Measurements from ENCODE around the gene ZMAT2.
"Not testable (repeated sequence)": the region's sequence is repeated elsewhere in the genome, so short reads cannot be mapped to it uniquely, and the experiment has no call there.

ZMAT2 gene

GRCh38 chr5:140700177-140701144 is at the start of gene ZMAT2:
Gene ZMAT2 (plus strand): TSS chr5:140700447. CDS start chr5:140700461, 14 bp downstream.
- Histone ChIP-seq H3K9me3 (ENCODE audit: insufficient read depth, low read length) (no peaks in the 10 kb centered on the region), H3K4me3 (ENCODE audit: insufficient read length, low read depth) (peak within 1 kb of the TSS; percentile 77), H3K36me3 (ENCODE audit: insufficient read depth, insufficient read length, low read length) (peaks cover 84% of the 10 kb centered on the region), H3K9ac (ENCODE audit: insufficient read length, low read depth) (peak within 1 kb of the TSS; percentile 73), H3K4me1 (ENCODE audit: insufficient read depth, insufficient read length) (peaks cover 5% of the 10 kb centered on the region), H3K27me3 (ENCODE audit: insufficient read depth, insufficient read length) (no peaks in the 10 kb centered on the region)
- peak; percentile 89 for DNase-seq (ENCODE audit: low read depth, low spot score)
- TF ChIP-seq SUZ12 (IDR thresholded peaks at IDR 0.05; ENCODE audit: extremely low read depth, insufficient read depth, insufficient read length): no peak
- TF ChIP-seq YY1 (IDR thresholded peaks at IDR 0.05; ENCODE audit: insufficient read depth, insufficient read length): peak; percentile 87

- Histone ChIP-seq H3K36me3 (ENCODE audit: insufficient read depth, insufficient read length, low read length) (peaks cover 83% of the 10 kb centered on the region), H3K9me3 (ENCODE audit: insufficient read depth, low read length) (no peaks in the 10 kb centered on the region), H3K27me3 (ENCODE audit: insufficient read depth, insufficient read length) (no peaks in the 10 kb centered on the region), H3K4me1 (ENCODE audit: insufficient read depth, insufficient read length) (no peaks in the 10 kb centered on the region), H3K9ac (ENCODE audit: insufficient read length, low read depth) (no peak overlapping the region), H3K4me3 (ENCODE audit: insufficient read length, low read depth) (no peak overlapping the region)
- TF ChIP-seq ZNF274 (IDR thresholded peaks at IDR 0.05; ENCODE audit: low read depth, low read length) (no peak), SUZ12 (IDR thresholded peaks at IDR 0.05; ENCODE audit: extremely low read depth, insufficient read depth, insufficient read length) (no peak), YY1 (IDR thresholded peaks at IDR 0.05; ENCODE audit: insufficient read depth, insufficient read length) (no peak)
- DNase-seq (ENCODE audit: low read depth, low spot score): no peak
These were observed 41.4 kb upstream of the ZMAT2 start for GRCh38 chr5:140658870-140659269.

GRCh38 chr5:140660371-140660770 is 39.9 kb upstream of the ZMAT2 start:
- H3K36me3 ChIP-seq (ENCODE audit: insufficient read depth, insufficient read length, low read length): peaks cover 70% of the 10 kb centered on the region
- H3K4me3 ChIP-seq (ENCODE audit: insufficient read length, low read depth); DNase-seq (ENCODE audit: low read depth, low spot score): not testable (repeated sequence)

GRCh38 chr5:140664030-140664358 is 36.3 kb upstream of the ZMAT2 start:
- peaks cover 69% of the 10 kb centered on the region for H3K36me3 ChIP-seq (ENCODE audit: insufficient read depth, insufficient read length, low read length)
- peak overlapping the region; percentile 92 for H3K9ac ChIP-seq (ENCODE audit: insufficient read length, low read depth)
- TF ChIP-seq SUZ12 (IDR thresholded peaks at IDR 0.05; ENCODE audit: extremely low read depth, insufficient read depth, insufficient read length) (no peak), ZNF274 (IDR thresholded peaks at IDR 0.05; ENCODE audit: low read depth, low read length) (no peak), YY1 (IDR thresholded peaks at IDR 0.05; ENCODE audit: insufficient read depth, insufficient read length) (no peak)
- no peak for DNase-seq (ENCODE audit: low read depth, low spot score)
- no peaks in the 10 kb centered on the region for H3K27me3 ChIP-seq (ENCODE audit: insufficient read depth, insufficient read length)
- no peaks in the 10 kb centered on the region for H3K9me3 ChIP-seq (ENCODE audit: insufficient read depth, low read length)
- peak overlapping the region; percentile 93 for H3K4me3 ChIP-seq (ENCODE audit: insufficient read length, low read depth)
- H3K4me1 ChIP-seq (ENCODE audit: insufficient read depth, insufficient read length): peaks cover 3% of the 10 kb centered on the region

More at GRCh38 chr5:140660371-140660770, 39.9 kb upstream of the ZMAT2 start:
- H3K4me1 ChIP-seq (ENCODE audit: insufficient read depth, insufficient read length); H3K9ac ChIP-seq (ENCODE audit: insufficient read length, low read depth); H3K27me3 ChIP-seq (ENCODE audit: insufficient read depth, insufficient read length); H3K9me3 ChIP-seq (ENCODE audit: insufficient read depth, low read length): not testable (repeated sequence)

GRCh38 chr5:140664359-140665119 is 35.7 kb upstream of the ZMAT2 start, which contains the start of gene WDR55:
Gene WDR55 (plus strand): TSS chr5:140664904. CDS start chr5:140664913, 9 bp downstream.
- H3K9me3 ChIP-seq (ENCODE audit: insufficient read depth, low read length): no peaks in the 10 kb centered on the region
- no peaks in the 10 kb centered on the region for H3K27me3 ChIP-seq (ENCODE audit: insufficient read depth, insufficient read length)
- TF ChIP-seq SUZ12 (IDR thresholded peaks at IDR 0.05; ENCODE audit: extremely low read depth, insufficient read depth, insufficient read length) (no peak), YY1 (IDR thresholded peaks at IDR 0.05; ENCODE audit: insufficient read depth, insufficient read length) (no peak), ZNF274 (IDR thresholded peaks at IDR 0.05; ENCODE audit: low read depth, low read length) (no peak)
- DNase-seq (ENCODE audit: low read depth, low spot score): peak; percentile 63
- H3K36me3 ChIP-seq (ENCODE audit: insufficient read depth, insufficient read length, low read length): peaks cover 69% of the 10 kb centered on the region
- peak within 1 kb of the TSS; percentile 92 for H3K9ac ChIP-seq (ENCODE audit: insufficient read length, low read depth)
- peak within 1 kb of the TSS; percentile 93 for H3K4me3 ChIP-seq (ENCODE audit: insufficient read length, low read depth)
- peaks cover 3% of the 10 kb centered on the region for H3K4me1 ChIP-seq (ENCODE audit: insufficient read depth, insufficient read length)

GRCh38 chr5:140671035-140671434 is 29.2 kb upstream of the ZMAT2 start:
- not testable (repeated sequence) for H3K27me3 ChIP-seq (ENCODE audit: insufficient read depth, insufficient read length); H3K4me1 ChIP-seq (ENCODE audit: insufficient read depth, insufficient read length); H3K4me3 ChIP-seq (ENCODE audit: insufficient read length, low read depth); DNase-seq (ENCODE audit: low read depth, low spot score); H3K9me3 ChIP-seq (ENCODE audit: insufficient read depth, low read length); H3K9ac ChIP-seq (ENCODE audit: insufficient read length, low read depth)
- H3K36me3 ChIP-seq (ENCODE audit: insufficient read depth, insufficient read length, low read length): peaks cover 86% of the 10 kb centered on the region

GRCh38 chr5:140671472-140672125 is 28.6 kb upstream of the ZMAT2 start:
- no peak for DNase-seq (ENCODE audit: low read depth, low spot score)
- TF ChIP-seq YY1 (IDR thresholded peaks at IDR 0.05; ENCODE audit: insufficient read depth, insufficient read length) (no peak), ZNF274 (IDR thresholded peaks at IDR 0.05; ENCODE audit: low read depth, low read length) (no peak), SUZ12 (IDR thresholded peaks at IDR 0.05; ENCODE audit: extremely low read depth, insufficient read depth, insufficient read length) (no peak)
- peaks cover 90% of the 10 kb centered on the region for H3K36me3 ChIP-seq (ENCODE audit: insufficient read depth, insufficient read length, low read length)
- no peaks in the 10 kb centered on the region for H3K4me1 ChIP-seq (ENCODE audit: insufficient read depth, insufficient read length)
- H3K27me3 ChIP-seq (ENCODE audit: insufficient read depth, insufficient read length): no peaks in the 10 kb centered on the region
- H3K9ac ChIP-seq (ENCODE audit: insufficient read length, low read depth): no peak overlapping the region
- no peak overlapping the region for H3K4me3 ChIP-seq (ENCODE audit: insufficient read length, low read depth)
- H3K9me3 ChIP-seq (ENCODE audit: insufficient read depth, low read length): no peaks in the 10 kb centered on the region
